Chondrocyte (in vitro differentiated cells): ENCODE measurements around the gene RAPGEF3. TPM values are rescaled to one million over a fixed set of nuclear protein-coding genes. Genes with fewer than 3 reads are reported as not detected.

Experiments
- DNase-seq: peaks from one replicate; pipeline ENCODE4 v3.0.0; 2021; ENCODE audit warnings: mixed read lengths, low spot score
- H3K27ac Mint-ChIP-seq: one replicate; pipeline ENCODE4 v1.8.0; 2021; ENCODE audit warnings: mild to moderate bottlenecking, moderate library complexity, mixed read lengths; ENCODE audit not compliant: unreplicated experiment
- H3K27me3 Mint-ChIP-seq: 2 replicates; pipeline ENCODE4 v1.8.0; 2021; ENCODE audit warnings: low read depth, mixed read lengths
- H3K36me3 Mint-ChIP-seq: 2 replicates; pipeline ENCODE4 v1.8.0; 2021; ENCODE audit warnings: low read depth, mixed read lengths
- H3K4me1 Mint-ChIP-seq: 2 replicates; pipeline ENCODE4 v1.8.0; 2021; ENCODE audit warnings: low read depth, mild to moderate bottlenecking, mixed read lengths
- H3K4me3 Mint-ChIP-seq: one replicate; pipeline ENCODE4 v1.8.0; 2021; ENCODE audit warnings: mild to moderate bottlenecking, moderate library complexity, mixed read lengths; ENCODE audit not compliant: unreplicated experiment
- H3K9me3 Mint-ChIP-seq: 2 replicates; pipeline ENCODE4 v1.8.0; 2021; ENCODE audit warnings: low read depth, mixed read lengths
- CTCF ChIP-seq: fragments of 200-600 bp; sonication (generic); IDR thresholded peaks from 2 replicates; pipeline ENCODE4 v1.5.0; 2021; ENCODE audit warnings: antibody characterized with exemption, mild to moderate bottlenecking, moderate library complexity
- long read RNA-seq: library from polyadenylated mRNA; stranded (forward); transcript quantifications from one replicate; pipeline ENCODE4 v2.0.0, GENCODE V29; 2021
- total RNA-seq: library from RNA; stranded (reverse); gene quantifications from 3 replicates; pipeline ENCODE4 v1.2.1, GENCODE V29; 2021

RAPGEF3 gene
- total RNA-seq = 1.3 to 1.8 TPM (median 1.3 TPM) in 3 replicates
- long read RNA-seq, partial matches to known transcripts = 0 of 3 reads
- long read RNA-seq, other reads (novel, unspliced or antisense) = 3 of 3 reads

GRCh38 chr12:47758834-47759690, at the start of gene RAPGEF3:
Gene RAPGEF3 (minus strand): TSS chr12:47758880. CDS start chr12:47758556, 324 bp downstream.
- H3K9me3 Mint-ChIP-seq = no peaks in the 10 kb centered on the region
- DNase-seq = no peak
- H3K27me3 Mint-ChIP-seq = no peaks in the 10 kb centered on the region
- H3K4me3 Mint-ChIP-seq = peak within 1 kb of the TSS; percentile 74
- H3K27ac Mint-ChIP-seq = no peak within 1 kb of the TSS
- no peaks in the 10 kb centered on the region for H3K36me3 Mint-ChIP-seq
- peak; percentile 77 for TF ChIP-seq CTCF
- H3K4me1 Mint-ChIP-seq = peaks cover 16% of the 10 kb centered on the region

GRCh38 chr12:47808050-47808449, 49.4 kb upstream of the RAPGEF3 start:
- Mint-ChIP-seq H3K27me3 (no peaks in the 10 kb centered on the region), H3K27ac (peak overlapping the region; percentile 87), H3K4me3 (no peak overlapping the region), H3K4me1 (peaks cover 91% of the 10 kb centered on the region), H3K9me3 (no peaks in the 10 kb centered on the region), H3K36me3 (peaks cover 1% of the 10 kb centered on the region)
- no peak for DNase-seq
- no peak for TF ChIP-seq CTCF

- Mint-ChIP-seq H3K4me1 (peaks cover 87% of the 10 kb centered on the region), H3K36me3 (peaks cover 1% of the 10 kb centered on the region), H3K27me3 (no peaks in the 10 kb centered on the region), H3K9me3 (no peaks in the 10 kb centered on the region), H3K4me3 (no peak overlapping the region), H3K27ac (peak overlapping the region; percentile 29)
- no peak for DNase-seq
- no peak for TF ChIP-seq CTCF
Observed at GRCh38 chr12:47807338-47807737, 48.7 kb upstream of the RAPGEF3 start.

GRCh38 chr12:47805417-47805816, 46.7 kb upstream of the RAPGEF3 start:
- no peak overlapping the region for H3K4me3 Mint-ChIP-seq
- H3K27me3 Mint-ChIP-seq = no peaks in the 10 kb centered on the region
- peaks cover 85% of the 10 kb centered on the region for H3K4me1 Mint-ChIP-seq
- H3K27ac Mint-ChIP-seq = peak overlapping the region; percentile 73
- H3K9me3 Mint-ChIP-seq = no peaks in the 10 kb centered on the region
- TF ChIP-seq CTCF = no peak
- H3K36me3 Mint-ChIP-seq = peaks cover 1% of the 10 kb centered on the region
- no peak for DNase-seq

GRCh38 chr12:47804171-47804570, 45.5 kb upstream of the RAPGEF3 start:
- H3K4me1 Mint-ChIP-seq = peaks cover 85% of the 10 kb centered on the region
- no peak overlapping the region for H3K27ac Mint-ChIP-seq
- H3K4me3 Mint-ChIP-seq = no peak overlapping the region
- no peaks in the 10 kb centered on the region for H3K9me3 Mint-ChIP-seq
- no peak for DNase-seq
- no peak for TF ChIP-seq CTCF
- H3K27me3 Mint-ChIP-seq = no peaks in the 10 kb centered on the region
- H3K36me3 Mint-ChIP-seq = peaks cover 1% of the 10 kb centered on the region
